CD4-positive, alpha-beta T cell treated with Interleukin-12 subunit alpha and Interleukin-12 subunit beta, for 1 hour (primary cell): ENCODE measurements around the gene KIRREL1.
A peak's percentile ranks its signal among the peaks of the same experiment; 100 is the strongest.
"Not testable (repeated sequence)": the region's sequence is repeated elsewhere in the genome, so short reads cannot be mapped to it uniquely, and the experiment has no call there.

Source experiments
- DNase-seq: peaks from one replicate; pipeline ENCODE4 v3.0.0-alpha.2; 2020

The KIRREL1 gene

GRCh38 chr1:158112994-158113758, 119.7 kb downstream of the KIRREL1 start:
- DNase-seq, result no peak

GRCh38 chr1:158113759-158114127, 120.3 kb downstream of the KIRREL1 start:
- DNase-seq, result no peak

- no peak for DNase-seq
Measured at GRCh38 chr1:158115126-158115525, 121.7 kb downstream of the KIRREL1 start.

- DNase-seq, result no peak
Measured at GRCh38 chr1:158116311-158117167, 123.1 kb downstream of the KIRREL1 start.

- DNase-seq, result peak; percentile 33
Measured at GRCh38 chr1:158117854-158118704, 124.6 kb downstream of the KIRREL1 start.

GRCh38 chr1:158118713-158119402, 125.4 kb downstream of the KIRREL1 start:
- no peak for DNase-seq

GRCh38 chr1:158119976-158120653, 126.7 kb downstream of the KIRREL1 start:
- no peak for DNase-seq

GRCh38 chr1:158121604-158122254, 128.3 kb downstream of the KIRREL1 start:
- no peak for DNase-seq

GRCh38 chr1:158122833-158123388, 129.5 kb downstream of the KIRREL1 start:
- no peak for DNase-seq

GRCh38 chr1:158124034-158124433, 130.6 kb downstream of the KIRREL1 start:
- DNase-seq, result no peak

GRCh38 chr1:158124999-158125398, 131.6 kb downstream of the KIRREL1 start:
- peak; percentile 73 for DNase-seq

- DNase-seq, result no peak
Measured at GRCh38 chr1:158126425-158126824, 133.0 kb downstream of the KIRREL1 start.

- not testable (repeated sequence) for DNase-seq
Measured at GRCh38 chr1:158128531-158128930, 135.1 kb downstream of the KIRREL1 start.

- no peak for DNase-seq
Measured at GRCh38 chr1:158131217-158131616, 137.8 kb downstream of the KIRREL1 start.

- no peak for DNase-seq
Measured at GRCh38 chr1:158140764-158141192, 147.3 kb downstream of the KIRREL1 start.

- no peak for DNase-seq
Measured at GRCh38 chr1:158145173-158145719, 151.8 kb downstream of the KIRREL1 start.

- no peak for DNase-seq
Measured at GRCh38 chr1:158146165-158146564, 152.7 kb downstream of the KIRREL1 start.

- DNase-seq, result no peak
Measured at GRCh38 chr1:158146739-158147138, 153.3 kb downstream of the KIRREL1 start.

- DNase-seq, result no peak
Measured at GRCh38 chr1:158147401-158147800, 154.0 kb downstream of the KIRREL1 start.

GRCh38 chr1:158147869-158148268, 154.4 kb downstream of the KIRREL1 start:
- no peak for DNase-seq

- DNase-seq, result no peak
Measured at GRCh38 chr1:158148468-158148867, 155.0 kb downstream of the KIRREL1 start.
